Neuronal stem cell (in vitro differentiated cells): Measurements from ENCODE around the gene ZRANB1.

ENCODE experiments used
- DNase-seq: peaks from one replicate; pipeline ENCODE4 v3.0.0-alpha.2; 2013; ENCODE audit warnings: low spot score
- H2AFZ ChIP-seq: one replicate; pipeline ENCODE4 v1.6.1; 2013; ENCODE audit warnings: mild to moderate bottlenecking, low read length, inconsistent platforms
- H2AK5ac ChIP-seq: 2 replicates; pipeline ENCODE4 v1.6.1; 2013; ENCODE audit warnings: low read depth, mild to moderate bottlenecking, inconsistent platforms, low read length, moderate library complexity, mixed read lengths
- H2BK120ac ChIP-seq: 2 replicates; pipeline ENCODE4 v1.6.1; 2013; ENCODE audit warnings: low read depth, mild to moderate bottlenecking, inconsistent platforms, low read length, moderate library complexity, mixed read lengths
- H2BK12ac ChIP-seq: one replicate; pipeline ENCODE4 v1.6.1; 2013; ENCODE audit warnings: low read length, inconsistent platforms
- H2BK15ac ChIP-seq: 2 replicates; pipeline ENCODE4 v1.6.1; 2013; ENCODE audit warnings: mild to moderate bottlenecking, low read length, inconsistent platforms, mixed read lengths
- H2BK5ac ChIP-seq: one replicate; pipeline ENCODE4 v1.6.1; 2013; ENCODE audit warnings: inconsistent platforms, mild to moderate bottlenecking, low read length, moderate library complexity
- H3K14ac ChIP-seq: one replicate; pipeline ENCODE4 v1.6.1; 2013; ENCODE audit warnings: low read length, inconsistent platforms
- H3K18ac ChIP-seq: 2 replicates; pipeline ENCODE4 v1.6.1; 2013; ENCODE audit warnings: low read length, inconsistent platforms
- H3K23ac ChIP-seq: 2 replicates; pipeline ENCODE4 v1.6.1; 2013; ENCODE audit warnings: low read depth, mild to moderate bottlenecking, mixed read lengths, low read length, inconsistent platforms; ENCODE audit not compliant: poor library complexity
- H3K27ac ChIP-seq: replicated peaks from 3 replicates; pipeline ENCODE4 v1.5.1; 2013; ENCODE audit warnings: low read length, inconsistent platforms
- H3K27me3 ChIP-seq, 3 experiments: 2 replicates each; pipeline ENCODE4 v1.6.1; 2013; ENCODE audit warnings: low read length in 3 of 3, mild to moderate bottlenecking in 2 of 3, inconsistent platforms in 1 of 3, low read depth in 1 of 3, mixed read lengths in 1 of 3, moderate library complexity in 1 of 3; ENCODE audit not compliant: control insufficient read depth in 3 of 3, insufficient read depth in 3 of 3
- H3K36me3 ChIP-seq, 2 donors: replicated peaks in 1 of 2; 2 replicates each; pipeline ENCODE4 v1.6.1; 2013; ENCODE audit warnings: low read length in 2 of 2; ENCODE audit not compliant: control insufficient read depth in 2 of 2, insufficient read depth in 2 of 2
- H3K4ac ChIP-seq: 2 replicates; pipeline ENCODE4 v1.6.1; 2013; ENCODE audit warnings: inconsistent platforms, mild to moderate bottlenecking, low read length, moderate library complexity
- H3K4me1 ChIP-seq, 2 donors: 1 replicate in 1 of 2; 2 replicates in 1 of 2; pipeline ENCODE4 v1.6.1; 2013; ENCODE audit warnings: low read length in 2 of 2, low read depth in 1 of 2; ENCODE audit not compliant: control insufficient read depth in 2 of 2, insufficient read depth in 1 of 2
- H3K4me2 ChIP-seq: one replicate; pipeline ENCODE4 v1.6.1; 2013; ENCODE audit warnings: mild to moderate bottlenecking, low read length, inconsistent platforms; ENCODE audit not compliant: insufficient read depth, poor library complexity, severe bottlenecking
- H3K4me3 ChIP-seq, 2 donors: 2 replicates each; pipeline ENCODE4 v1.5.1; 2013; ENCODE audit warnings: low read length in 2 of 2, mild to moderate bottlenecking in 2 of 2, inconsistent platforms in 1 of 2, moderate library complexity in 1 of 2
- H3K79me1 ChIP-seq: one replicate; pipeline ENCODE4 v1.6.1; 2013; ENCODE audit warnings: low read depth, mild to moderate bottlenecking, inconsistent platforms, low read length, moderate library complexity
- H3K9ac ChIP-seq: one replicate; pipeline ENCODE4 v1.6.1; 2013; ENCODE audit warnings: mild to moderate bottlenecking, low read depth, low read length, inconsistent platforms; ENCODE audit not compliant: poor library complexity
- H3K9me3 ChIP-seq, 2 donors: replicated peaks in 1 of 2; 2 replicates each; pipeline versions ENCODE3 to v1.6.1; 2013; ENCODE audit warnings: low read length in 2 of 2, mild to moderate bottlenecking in 2 of 2, inconsistent platforms in 1 of 2, low read depth in 1 of 2, mixed read lengths in 1 of 2, moderate library complexity in 1 of 2; ENCODE audit not compliant: control insufficient read depth in 2 of 2, insufficient read depth in 1 of 2
- H4K8ac ChIP-seq: one replicate; pipeline ENCODE4 v1.6.1; 2013; ENCODE audit warnings: low read depth, mild to moderate bottlenecking, inconsistent platforms, low read length, moderate library complexity
- H4K91ac ChIP-seq: one replicate; pipeline ENCODE4 v1.6.1; 2013; ENCODE audit warnings: low read length, low read depth, mild to moderate bottlenecking, inconsistent platforms; ENCODE audit not compliant: poor library complexity
- WGBS, 2 donors: extraction: QIAGEN DNeasy Blood & Tissue Kit; methylation state at CpG; one replicate each; pipeline ENCODE4 v1.1.7; 2013; ENCODE audit warnings: missing lambda C conversion rate in 2 of 2, mixed read lengths in 1 of 2; ENCODE audit not compliant: insufficient read length in 2 of 2, insufficient replicate concordance in 1 of 2; ENCODE audit errors: extremely low coverage in 2 of 2; 5-methylcytosine and 5-hydroxymethylcytosine counted together

The ZRANB1 gene

GRCh38 chr10:124939290-124939689, 2.6 kb upstream of the ZRANB1 start:
- no peak overlapping the region for H4K8ac ChIP-seq
- H3K27me3 ChIP-seq: no peaks in the 10 kb centered on the region
- H3K4ac ChIP-seq: no peak overlapping the region
- no peak overlapping the region for H4K91ac ChIP-seq
- H2BK15ac ChIP-seq: no peak overlapping the region
- H3K9ac ChIP-seq: no peak overlapping the region
- no peak overlapping the region for H3K14ac ChIP-seq
- no peak overlapping the region for H3K23ac ChIP-seq
- DNase-seq: no peak
- no peak overlapping the region for H3K4me3 ChIP-seq
- no peaks in the 10 kb centered on the region for H3K79me1 ChIP-seq
- H3K18ac ChIP-seq: no peak overlapping the region
- H2BK5ac ChIP-seq: no peak overlapping the region
- no peak overlapping the region for H3K27ac ChIP-seq
- no CpG with 5 or more reads among the region's 1 CpG for WGBS, 2 donors
- no peak overlapping the region for H2BK120ac ChIP-seq
- no peak overlapping the region for H2AK5ac ChIP-seq
- no peak overlapping the region for H2AFZ ChIP-seq
- peaks cover 2 to 19% of the 10 kb centered on the region in 2 donors for H3K36me3 ChIP-seq
- H3K4me1 ChIP-seq: no peaks in the 10 kb centered on the region
- no peaks in the 10 kb centered on the region for H3K9me3 ChIP-seq
- no peak overlapping the region for H2BK12ac ChIP-seq
- H3K4me2 ChIP-seq: no peak overlapping the region

GRCh38 chr10:124942317-124943169, 620 bp downstream of the ZRANB1 start:
- DNase-seq: no peak
- Histone ChIP-seq H3K14ac (no peak overlapping the region), H2AFZ (no peak overlapping the region), H2AK5ac (no peak overlapping the region), H3K4ac (no peak overlapping the region), H2BK5ac (no peak overlapping the region), H3K9me3 (no peaks in the 10 kb centered on the region), H2BK15ac (no peak overlapping the region), H3K27me3 (no peaks in the 10 kb centered on the region), H4K91ac (no peak overlapping the region), H3K4me1 (no peaks in the 10 kb centered on the region), H3K18ac (no peak overlapping the region), H4K8ac (no peak overlapping the region), H3K36me3 (peaks cover 2 to 47% of the 10 kb centered on the region in 2 donors), H3K79me1 (peaks cover 3% of the 10 kb centered on the region), H3K9ac (no peak overlapping the region), H2BK120ac (no peak overlapping the region), H3K27ac (no peak overlapping the region), H3K4me3 (no peak overlapping the region), H3K23ac (no peak overlapping the region), H2BK12ac (no peak overlapping the region), H3K4me2 (no peak overlapping the region)
- WGBS, 2 donors: no CpG with 5 or more reads among the region's 11 CpGs

GRCh38 chr10:124943301-124944092, 1.6 kb downstream of the ZRANB1 start:
- Histone ChIP-seq H3K4me1 (no peaks in the 10 kb centered on the region), H3K4me3 (no peak overlapping the region), H3K9ac (no peak overlapping the region), H4K8ac (no peak overlapping the region), H2BK5ac (no peak overlapping the region), H3K23ac (no peak overlapping the region), H3K4ac (no peak overlapping the region), H3K36me3 (peaks cover 2 to 56% of the 10 kb centered on the region in 2 donors), H4K91ac (no peak overlapping the region), H3K4me2 (no peak overlapping the region), H2BK12ac (no peak overlapping the region), H3K79me1 (peaks cover 3% of the 10 kb centered on the region), H3K14ac (no peak overlapping the region), H2BK15ac (no peak overlapping the region), H3K27ac (no peak overlapping the region), H3K9me3 (no peaks in the 10 kb centered on the region), H3K27me3 (no peaks in the 10 kb centered on the region), H3K18ac (no peak overlapping the region), H2AFZ (no peak overlapping the region), H2AK5ac (no peak overlapping the region), H2BK120ac (no peak overlapping the region)
- DNase-seq: no peak
- WGBS, 2 donors: no CpG with 5 or more reads among the region's 9 CpGs

GRCh38 chr10:124944982-124945381, 3.1 kb downstream of the ZRANB1 start:
- Histone ChIP-seq H3K27ac (no peak overlapping the region), H3K4me1 (no peaks in the 10 kb centered on the region), H3K4me2 (no peak overlapping the region), H3K4ac (no peak overlapping the region), H3K4me3 (no peak overlapping the region), H3K79me1 (peaks cover 3% of the 10 kb centered on the region), H2BK12ac (no peak overlapping the region), H3K23ac (no peak overlapping the region), H2AFZ (no peak overlapping the region), H2AK5ac (no peak overlapping the region), H2BK15ac (no peak overlapping the region), H3K9me3 (no peaks in the 10 kb centered on the region), H4K91ac (no peak overlapping the region), H3K9ac (no peak overlapping the region), H2BK120ac (no peak overlapping the region), H3K36me3 (peaks cover 2 to 69% of the 10 kb centered on the region in 2 donors), H3K14ac (no peak overlapping the region), H2BK5ac (no peak overlapping the region), H3K27me3 (no peaks in the 10 kb centered on the region), H3K18ac (no peak overlapping the region), H4K8ac (no peak overlapping the region)
- no CpG with 5 or more reads among the region's 2 CpGs for WGBS, 2 donors
- DNase-seq: no peak
